H1 (cell line): ENCODE data around the gene EED. TPM values are rescaled to one million over a fixed set of nuclear protein-coding genes. Genes with fewer than 3 reads are reported as not detected.

Source experiments
- CTCF ChIA-PET: fragments of 300-600 bp; sonication (Branson Sonifier 250); formaldehyde crosslinking; loops from one replicate; lab custom pipeline; 2021; ENCODE audit not compliant: partially characterized antibody; lab: Charles Lee
- POLR2A ChIA-PET: fragments of 300-600 bp; sonication (Branson Sonifier 250); formaldehyde crosslinking; loops from one replicate; lab custom pipeline; 2021; ENCODE audit warnings: inconsistent platforms; ENCODE audit not compliant: partially characterized antibody; lab: Charles Lee
- DNase-seq, 2 experiments: peaks; one replicate each; pipeline versions ENCODE4 v3.0.0 to v3.0.0-alpha.2; 2010 to 2022; ENCODE audit warnings: low spot score in 2 of 2, low read depth in 1 of 2, mixed read lengths in 1 of 2
- FAIRE-seq: peaks from 2 replicates; lab custom pipeline; 2011; peaks lifted over from hg19 to GRCh38; lab: Jason Lieb, UNC
- H2AFZ ChIP-seq: 2 replicates; pipeline ENCODE4 v1.8.1; 2012; ENCODE audit warnings: low read length, inconsistent platforms
- H2AK5ac ChIP-seq: 2 replicates; pipeline ENCODE4 v1.6.1; 2013; ENCODE audit warnings: low read depth, low read length
- H2BK120ac ChIP-seq: replicated peaks from 2 replicates; pipeline ENCODE3; 2013; ENCODE audit warnings: low read depth, low read length, inconsistent platforms
- H2BK12ac ChIP-seq: 2 replicates; pipeline ENCODE4 v1.6.1; 2013; ENCODE audit warnings: low read depth, low read length
- H2BK15ac ChIP-seq: 2 replicates; pipeline ENCODE4 v1.6.1; 2013; ENCODE audit warnings: low read length
- H2BK20ac ChIP-seq: 2 replicates; pipeline ENCODE4 v1.6.1; 2013; ENCODE audit warnings: low read length
- H2BK5ac ChIP-seq: 2 replicates; pipeline ENCODE4 v1.6.1; 2013; ENCODE audit warnings: low read depth, low read length
- H3K14ac ChIP-seq: 2 replicates; pipeline ENCODE4 v1.6.1; 2013; ENCODE audit warnings: inconsistent platforms; ENCODE audit not compliant: insufficient read length
- H3K18ac ChIP-seq: 2 replicates; pipeline ENCODE4 v1.6.1; 2013; ENCODE audit warnings: low read length; ENCODE audit errors: extremely low read depth
- H3K23ac ChIP-seq: 2 replicates; pipeline ENCODE4 v1.6.1; 2013; ENCODE audit warnings: inconsistent platforms; ENCODE audit not compliant: insufficient read length
- H3K23me2 ChIP-seq: 2 replicates; pipeline ENCODE4 v1.6.1; 2013; ENCODE audit warnings: low read depth, low read length
- H3K27ac ChIP-seq: 2 replicates; pipeline ENCODE4 v1.6.1; 2011; ENCODE audit warnings: low read depth, low read length, inconsistent platforms
- H3K27me3 ChIP-seq, 4 experiments: replicated peaks in 1 of 4; 1 replicate in 1 of 4; 2 replicates in 3 of 4; pipeline versions ENCODE4 v1.6.1 to v1.8.1; 2011 to 2013; ENCODE audit warnings: low read length in 3 of 4, mild to moderate bottlenecking in 3 of 4, inconsistent platforms in 2 of 4, mixed read lengths in 2 of 4, moderate library complexity in 1 of 4; ENCODE audit not compliant: control insufficient read depth in 3 of 4, insufficient read depth in 3 of 4; ENCODE audit errors: extremely low read depth in 1 of 4
- H3K36me3 ChIP-seq, 4 experiments: 2 replicates each; pipeline versions ENCODE4 v1.6.1 to v1.8.1; 2011 to 2013; ENCODE audit warnings: mild to moderate bottlenecking in 4 of 4, low read length in 3 of 4, moderate library complexity in 2 of 4, control low read depth in 1 of 4, inconsistent platforms in 1 of 4; ENCODE audit not compliant: insufficient read depth in 4 of 4, control insufficient read depth in 2 of 4
- H3K4ac ChIP-seq: replicated peaks from 2 replicates; pipeline ENCODE3; 2013; ENCODE audit warnings: low read length, low read depth, mixed read lengths, inconsistent platforms; ENCODE audit not compliant: insufficient read length
- H3K4me1 ChIP-seq, 4 experiments: replicated peaks in 1 of 4; 1 replicate in 1 of 4; 2 replicates in 3 of 4; pipeline versions ENCODE4 v1.6.1 to v1.8.1; 2011 to 2013; ENCODE audit warnings: low read length in 3 of 4, inconsistent platforms in 2 of 4, mixed read lengths in 1 of 4; ENCODE audit not compliant: insufficient read depth in 4 of 4, control insufficient read depth in 3 of 4
- H3K4me2 ChIP-seq, 2 experiments: 2 replicates each; pipeline versions ENCODE4 v1.6.1 to v1.8.1; 2011 to 2013; ENCODE audit warnings: low read depth in 2 of 2, low read length in 2 of 2, control low read depth in 1 of 2, inconsistent platforms in 1 of 2, mild to moderate bottlenecking in 1 of 2; ENCODE audit not compliant: insufficient read depth in 1 of 2
- H3K4me3 ChIP-seq, 4 experiments: fragments of 200-600, 300-600 bp in 1 of 4; sonication (generic), shearing (Covaris generic), sonication (Bioruptor Twin) in 1 of 4; 2 replicates each; pipeline versions ENCODE4 v1.5.1 to v1.8.1; 2011 to 2016; ENCODE audit warnings: low read length in 4 of 4, low read depth in 3 of 4, control low read depth in 2 of 4, inconsistent platforms in 2 of 4, mild to moderate bottlenecking in 2 of 4, mixed read lengths in 1 of 4, moderate library complexity in 1 of 4; ENCODE audit not compliant: insufficient read depth in 2 of 4; ENCODE audit errors: extremely low read depth in 1 of 4
- H3K56ac ChIP-seq: replicated peaks from 2 replicates; pipeline ENCODE3; 2013; ENCODE audit warnings: low read depth, mild to moderate bottlenecking, mixed read lengths, low read length, inconsistent platforms; ENCODE audit not compliant: insufficient read length
- H3K79me1 ChIP-seq: 2 replicates; pipeline ENCODE4 v1.6.1; 2013; ENCODE audit warnings: low read depth, low read length, control low read depth
- H3K79me2 ChIP-seq, 2 experiments: 2 replicates each; pipeline versions ENCODE4 v1.6.1 to v1.8.1; 2012 to 2013; ENCODE audit warnings: low read length in 2 of 2, mild to moderate bottlenecking in 2 of 2, inconsistent platforms in 1 of 2; ENCODE audit not compliant: insufficient read depth in 2 of 2, control insufficient read depth in 1 of 2
- H3K9ac ChIP-seq, 4 experiments: replicated peaks in 1 of 4; 1 replicate in 1 of 4; 2 replicates in 3 of 4; pipeline versions ENCODE4 v1.6.1 to v1.8.1; 2011 to 2013; ENCODE audit warnings: low read depth in 3 of 4, low read length in 3 of 4, control low read depth in 2 of 4, mild to moderate bottlenecking in 2 of 4, moderate library complexity in 2 of 4, inconsistent platforms in 1 of 4; ENCODE audit errors: extremely low read depth in 1 of 4
- H3K9me3 ChIP-seq, 2 experiments: 2 replicates each; pipeline versions ENCODE4 v1.6.1 to v1.8.1; 2012 to 2013; ENCODE audit warnings: mild to moderate bottlenecking in 2 of 2, moderate library complexity in 2 of 2, control low read depth in 1 of 2, inconsistent platforms in 1 of 2, low read depth in 1 of 2, low read length in 1 of 2, mixed read lengths in 1 of 2; ENCODE audit not compliant: insufficient read depth in 2 of 2
- H4K20me1 ChIP-seq, 2 experiments: replicated peaks in 1 of 2; 2 replicates each; pipeline versions ENCODE3 to v1.8.1; 2011 to 2013; ENCODE audit warnings: inconsistent platforms in 2 of 2, low read length in 2 of 2, mild to moderate bottlenecking in 1 of 2; ENCODE audit not compliant: insufficient read depth in 2 of 2, control insufficient read depth in 1 of 2
- H4K5ac ChIP-seq: 2 replicates; pipeline ENCODE4 v1.6.1; 2013; ENCODE audit warnings: low read length, low read depth, mixed read lengths, inconsistent platforms; ENCODE audit not compliant: insufficient read length
- H4K8ac ChIP-seq: 2 replicates; pipeline ENCODE4 v1.8.0; 2013; ENCODE audit warnings: mild to moderate bottlenecking, moderate library complexity, low read length, inconsistent platforms; ENCODE audit not compliant: insufficient read depth; ENCODE audit errors: extremely low read depth
- H4K91ac ChIP-seq: replicated peaks from 2 replicates; pipeline ENCODE3; 2013; ENCODE audit warnings: low read length, mixed read lengths, inconsistent platforms; ENCODE audit not compliant: insufficient read length
- HDAC2 ChIP-seq, 2 experiments: fragments of 300-600 bp in 1 of 2; sonication (generic) in 1 of 2; IDR thresholded peaks; 2 replicates each; pipeline ENCODE4 v1.6.1; 2011 to 2012; ENCODE audit warnings: low read depth in 2 of 2, low read length in 2 of 2, mild to moderate bottlenecking in 2 of 2, moderate library complexity in 2 of 2, borderline replicate concordance in 1 of 2, inconsistent platforms in 1 of 2
- KDM5A ChIP-seq: fragments of 200-600 bp; IDR thresholded peaks from 2 replicates; pipeline ENCODE4 v1.7.1; 2012; ENCODE audit warnings: mild to moderate bottlenecking, low read length, inconsistent platforms, mixed read lengths
- MAFK ChIP-seq: IDR thresholded peaks from 2 replicates; pipeline ENCODE4 v1.6.1; 2012; ENCODE audit warnings: low read depth, mild to moderate bottlenecking, improper control_type of control experiment, low read length
- NANOG ChIP-seq: IDR thresholded peaks from 2 replicates; pipeline ENCODE4 v1.6.1; 2011; ENCODE audit warnings: low read length, low read depth, mild to moderate bottlenecking, inconsistent platforms; ENCODE audit not compliant: insufficient read depth, poor library complexity, severe bottlenecking
- POLR2A ChIP-seq, 2 experiments: IDR thresholded peaks; 1 replicate in 1 of 2; 2 replicates in 1 of 2; pipeline ENCODE4 v1.6.1; 2011; ENCODE audit warnings: low read depth in 2 of 2, low read length in 2 of 2, mild to moderate bottlenecking in 2 of 2; ENCODE audit errors: control extremely low read depth in 1 of 2
- SP1 ChIP-seq: IDR thresholded peaks from 2 replicates; pipeline ENCODE4 v1.6.1; 2011; ENCODE audit warnings: low read depth, low read length
- SP2 ChIP-seq: IDR thresholded peaks from 2 replicates; pipeline ENCODE4 v1.6.1; 2012; ENCODE audit warnings: mild to moderate bottlenecking, low read length, inconsistent platforms
- USF2 ChIP-seq: IDR thresholded peaks from 2 replicates; pipeline ENCODE4 v1.6.1; 2011; ENCODE audit warnings: low read length, improper control_type of control experiment
- WGBS, 2 experiments: shearing (Covaris generic) in 1 of 2; methylation state at CpG; one replicate each; pipeline versions ENCODE4 v1.1.6 to v1.1.7; 2013 to 2015; ENCODE audit warnings: low lambda C conversion rate in 2 of 2, mixed read lengths in 2 of 2, inconsistent platforms in 1 of 2, low coverage in 1 of 2, missing lambda C conversion rate in 1 of 2; ENCODE audit not compliant: insufficient replicate concordance in 2 of 2, insufficient coverage in 1 of 2, insufficient read length in 1 of 2; ENCODE audit errors: extremely low coverage in 1 of 2, missing lambda C conversion rate in 1 of 2; 5-methylcytosine and 5-hydroxymethylcytosine counted together
- polyA plus RNA-seq, 7 experiments: library from polyadenylated mRNA; depleted of rRNA in 3 of 7; stranded (reverse) in 5 of 7; unstranded in 2 of 7; fragments of >200 nt in 5 of 7; fragments of 200-250 nt in 2 of 7; gene quantifications; 1 replicate in 5 of 7; 2 replicates in 1 of 7; 4 replicates in 1 of 7; pipeline versions ENCODE4 v1.2.1 to v1.2.3, GENCODE V29; 2011 to 2013; ENCODE audit warnings: missing spikeins in 2 of 7, mixed read lengths in 2 of 7
- total RNA-seq: library from RNA; stranded (reverse); fragmentation: NEBNext Ultra II Directional; extraction: Animal tissue kit (Norgen Biotek cat#: 25700); gene quantifications from 2 replicates; pipeline ENCODE4 v1.2.1, GENCODE V29; 2021

EED gene
- total and polyA plus RNA-seq, 2 of the 8 experiments (the other 6 are each of a cell fraction or from before 2014, with no cell fraction given): 12.6 to 26.9 TPM

GRCh38 chr11:86248609-86249008, 4.1 kb downstream of the EED start:
- 77% methylated on average over 4 of the region's 4 CpGs; no CpG with 5 or more reads in 1 of the 2 experiments for WGBS, 2 experiments
- FAIRE-seq: no peak
- TF ChIP-seq SP1 (no peak), SP2 (no peak), USF2 (no peak), MAFK (no peak), HDAC2 (IDR thresholded peaks at IDR 0.05; ENCODE audit: borderline replicate concordance in 1 of 2, low read depth in 2 of 2, low read length in 2 of 2) (no peak), NANOG (no peak), KDM5A (no peak), POLR2A (IDR thresholded peaks at IDR 0.05; ENCODE audit: control extremely low read depth in 1 of 2, low read depth in 2 of 2, low read length in 2 of 2) (no peak)

More at GRCh38 chr11:86248609-86249008, 4.1 kb downstream of the EED start:
- Histone ChIP-seq H3K4me2 (peak overlapping the region; percentile 14 to 25; a peak in 2 of 4 replicates), H3K79me1 (no peaks in the 10 kb centered on the region; the same call in 1 of the 2 replicates), H4K91ac (no peak overlapping the region), H3K9ac (no peak overlapping the region), H2BK20ac (no peak overlapping the region), H3K23me2 (no peaks in the 10 kb centered on the region), H3K14ac (no peak overlapping the region), H4K8ac (no peak overlapping the region), H2BK12ac (no peak overlapping the region), H4K20me1 (peaks cover 0 to 1% of the 10 kb centered on the region in 2 experiments), H2BK5ac (no peak overlapping the region), H2AK5ac (no peak overlapping the region), H2AFZ (no peak overlapping the region), H3K4me1 (peaks cover 0 to 11% (median 5%) of the 10 kb centered on the region in 4 experiments; a peak in 5 of 7 replicates), H3K4me3 (no peak overlapping the region), H3K23ac (no peak overlapping the region), H3K9me3 (no peaks in the 10 kb centered on the region), H4K5ac (no peak overlapping the region), H2BK120ac (no peak overlapping the region), H2BK15ac (no peak overlapping the region), H3K36me3 (no peaks in the 10 kb centered on the region; a peak in 1 of 8 replicates), H3K27ac (no peak overlapping the region), H3K27me3 (no peaks in the 10 kb centered on the region), H3K79me2 (peaks cover 0 to 82% of the 10 kb centered on the region in 2 experiments; a peak in 3 of 4 replicates), H3K56ac (no peak overlapping the region), H3K18ac (no peak overlapping the region), H3K4ac (no peak overlapping the region)
- DNase-seq: no peak
- CTCF ChIA-PET: interaction anchor here (1.5 to 2.1 kb wide), 2 partner anchors 18 to 45 kb away, joined by 4 to 11 read pairs; no protein-coding TSS in a partner anchor
- POLR2A ChIA-PET: interaction anchor here (0.9 to 1.5 kb wide), 2 partner anchors 19 to 186 kb away, joined by 3 read pairs; no protein-coding TSS in a partner anchor
